HepG2 (cell line): Measurements from ENCODE around the gene TFAM. TPM values are rescaled to one million over a fixed set of nuclear protein-coding genes. Genes with fewer than 3 reads are reported as not detected.
A peak's percentile ranks its signal among the peaks of the same experiment; 100 is the strongest.

Experiments used
- ATAC-seq: fragments of 200-7000 bp; cut with Tn5 transposase; 3 replicates; pipeline ENCODE4 v1.9.1; 2020; ENCODE audit warnings: mild to moderate bottlenecking, moderate library complexity
- BruUV-seq: library from RNA; stranded (reverse); fragments of 400-500 nt; replicated peaks from 2 replicates; lab custom pipeline; 2021; lab: Mats Ljungman, UMichigan
- CTCF ChIA-PET: fragments of 300-600 bp; formaldehyde crosslinking; extraction: SDS; loops from one replicate; lab custom pipeline; 2021; ENCODE audit warnings: low total read pairs, inconsistent platforms, low intra/inter-chr PET ratio; lab: Yijun Ruan, JAX
- POLR2A ChIA-PET: fragments of 350-600 bp; sonication (Branson Sonifier 250); formaldehyde crosslinking; loops from one replicate; lab custom pipeline; 2020; ENCODE audit warnings: antibody characterized with exemption, inconsistent platforms; lab: Yijun Ruan, JAX
- DNase-seq: peaks from one replicate; pipeline ENCODE4 v3.0.0-alpha.2; 2015; ENCODE audit warnings: low spot score
- FAIRE-seq: peaks from 3 replicates; lab custom pipeline; 2011; peaks lifted over from hg19 to GRCh38; lab: Jason Lieb, UNC
- H2AFZ ChIP-seq: one replicate; pipeline ENCODE4 v1.6.1; 2011; ENCODE audit warnings: low read length, inconsistent platforms
- H3K27ac ChIP-seq: fragments of 300-600 bp; 3 replicates; pipeline ENCODE4 v1.8.0; 2011; ENCODE audit warnings: mixed run types, mild to moderate bottlenecking, mixed read lengths, low read length, inconsistent platforms; ENCODE audit not compliant: insufficient read depth; ENCODE audit errors: extremely low read length
- H3K27me3 ChIP-seq, 2 experiments: fragments of 200-600 bp in 1 of 2; 2 replicates in 1 of 2; 3 replicates in 1 of 2; pipeline versions ENCODE4 v1.6.0 to v1.8.0; 2011; ENCODE audit warnings: low read length in 2 of 2, mild to moderate bottlenecking in 2 of 2, moderate library complexity in 2 of 2, inconsistent platforms in 1 of 2; ENCODE audit not compliant: insufficient read depth in 2 of 2, control insufficient read depth in 1 of 2
- H3K36me3 ChIP-seq, 2 experiments: fragments of 200-600 bp in 1 of 2; replicated peaks in 1 of 2; 2 replicates in 1 of 2; 3 replicates in 1 of 2; pipeline versions ENCODE4 v1.5.1 to v1.8.0; 2011; ENCODE audit warnings: low read length in 2 of 2, inconsistent platforms in 1 of 2; ENCODE audit not compliant: insufficient read depth in 2 of 2, control insufficient read depth in 1 of 2
- H3K4me1 ChIP-seq: 2 replicates; pipeline ENCODE4 v1.5.1; 2012; ENCODE audit warnings: low read length, inconsistent platforms; ENCODE audit not compliant: insufficient read depth
- H3K4me2 ChIP-seq: 2 replicates; pipeline ENCODE4 v1.6.0; 2011; ENCODE audit warnings: low read depth, low read length, inconsistent platforms
- H3K4me3 ChIP-seq, 3 experiments: fragments of 200-600 bp in 1 of 3; sonication (generic), shearing (Covaris generic) in 1 of 3; replicated peaks in 1 of 3; 2 replicates each; pipeline ENCODE4 v1.5.1; 2011 to 2016; ENCODE audit warnings: low read length in 3 of 3, inconsistent platforms in 2 of 3, low read depth in 2 of 3, mild to moderate bottlenecking in 2 of 3, control low read depth in 1 of 3, mixed read lengths in 1 of 3; ENCODE audit not compliant: insufficient read depth in 1 of 3
- H3K79me2 ChIP-seq: one replicate; pipeline ENCODE4 v1.6.1; 2011; ENCODE audit warnings: low read length, inconsistent platforms; ENCODE audit not compliant: insufficient read depth
- H3K9ac ChIP-seq: 2 replicates; pipeline ENCODE4 v1.6.0; 2011; ENCODE audit warnings: mild to moderate bottlenecking, low read depth, low read length, inconsistent platforms; ENCODE audit not compliant: insufficient read depth
- H3K9me3 ChIP-seq: 2 replicates; pipeline ENCODE4 v1.5.1; 2012; ENCODE audit warnings: mild to moderate bottlenecking, low read length
- H4K20me1 ChIP-seq: 2 replicates; pipeline ENCODE4 v1.6.0; 2011; ENCODE audit warnings: inconsistent platforms, mild to moderate bottlenecking, low read length, moderate library complexity; ENCODE audit not compliant: insufficient read depth
- CSRNP1 ChIP-seq: sonication (generic); formaldehyde crosslinking; IDR thresholded peaks from 2 replicates; pipeline ENCODE4 v1.8.1; 2023; ENCODE audit warnings: mild to moderate bottlenecking, missing genetic modification reagents
- CTCF ChIP-seq: sonication (generic); formaldehyde crosslinking; IDR thresholded peaks from 2 replicates; pipeline ENCODE4 v1.5.0; 2020; ENCODE audit warnings: mild to moderate bottlenecking, missing genetic modification reagents, moderate library complexity
- ELF1 ChIP-seq: sonication (generic); formaldehyde crosslinking; IDR thresholded peaks from 2 replicates; pipeline ENCODE4 v1.4.0; 2020; ENCODE audit warnings: missing genetic modification reagents
- KDM2A ChIP-seq: sonication (generic); formaldehyde crosslinking; IDR thresholded peaks from 2 replicates; pipeline ENCODE4 v1.4.0; 2020; ENCODE audit warnings: low read depth, missing genetic modification reagents, borderline replicate concordance
- MEIS1 ChIP-seq: sonication (generic); formaldehyde crosslinking; IDR thresholded peaks from 2 replicates; pipeline ENCODE4 v1.9.0; 2021; ENCODE audit warnings: mild to moderate bottlenecking, missing genetic modification reagents, moderate library complexity, borderline replicate concordance
- RAD21 ChIP-seq: fragments of 450-650 bp; formaldehyde crosslinking; IDR thresholded peaks from 2 replicates; pipeline ENCODE4 v1.5.0; 2020; ENCODE audit warnings: mild to moderate bottlenecking
- RBM22 ChIP-seq: fragments of 200-400 bp; formaldehyde crosslinking; optimal IDR thresholded peaks from 2 replicates; pipeline ENCODE3; 2017; ENCODE audit warnings: mild to moderate bottlenecking, low read length, moderate library complexity
- SMC3 ChIP-seq: IDR thresholded peaks from 2 replicates; pipeline ENCODE4 v1.6.1; 2011; ENCODE audit warnings: low read length, improper control_type of control experiment
- SRSF1 ChIP-seq: fragments of 200-400 bp; formaldehyde crosslinking; optimal IDR thresholded peaks from 2 replicates; pipeline ENCODE3; 2017; ENCODE audit warnings: mild to moderate bottlenecking, low read depth, low read length, moderate library complexity
- STAG1 ChIP-seq: sonication (generic); formaldehyde crosslinking; IDR thresholded peaks from 2 replicates; pipeline ENCODE4 v1.4.0; 2020; ENCODE audit warnings: missing genetic modification reagents
- ZFY ChIP-seq: sonication (generic); formaldehyde crosslinking; IDR thresholded peaks from 2 replicates; pipeline ENCODE4 v1.4.0; 2020; ENCODE audit warnings: missing genetic modification reagents
- ZNF136 ChIP-seq: sonication (generic); formaldehyde crosslinking; IDR thresholded peaks from 2 replicates; pipeline ENCODE4 v1.8.1; 2022; ENCODE audit warnings: low read depth, mild to moderate bottlenecking, moderate library complexity, missing genetic modification reagents
- ZNF644 ChIP-seq: IDR thresholded peaks from 2 replicates; pipeline ENCODE4 v1.6.1; 2016; ENCODE audit warnings: low read depth
- ZNF687 ChIP-seq: sonication (generic); formaldehyde crosslinking; IDR thresholded peaks from 2 replicates; pipeline ENCODE4 v1.5.1; 2020; ENCODE audit warnings: mild to moderate bottlenecking, missing genetic modification reagents, moderate library complexity
- ZNF777 ChIP-seq: sonication (generic); formaldehyde crosslinking; IDR thresholded peaks from 2 replicates; pipeline ENCODE4 v1.4.0; 2020; ENCODE audit warnings: missing genetic modification reagents
- WGBS: methylation state at CpG from one replicate; pipeline ENCODE4 v1.1.6; 2017; ENCODE audit warnings: low lambda C conversion rate; 5-methylcytosine and 5-hydroxymethylcytosine counted together
- in situ Hi-C: cut with HindIII; loops from 2 replicates; pipeline ENCODE4 v1.10.0; 2017; ENCODE audit warnings: low pct_unique_long_range_greater_than_20kb; ENCODE audit not compliant: extremely low pct_ligation_motif_present
- intact Hi-C: fragments of 100-400 bp; cut with micrococcal nuclease; formaldehyde crosslinking; loops from one replicate; pipeline ENCODE4 v1.10.0; 2022; ENCODE audit not compliant: unreplicated experiment
- polyA plus RNA-seq, 8 experiments: library from polyadenylated mRNA; depleted of rRNA in 3 of 8; stranded (reverse) in 7 of 8; unstranded in 1 of 8; fragments of >200 nt; fragmentation: Illumina TruSeq in 4 of 8; extraction: Trizol in 4 of 8; gene quantifications; 2 replicates each; pipeline versions ENCODE4 v1.2.1 to v1.2.3, GENCODE V29; 2011 to 2016; ENCODE audit warnings: low read depth in 4 of 8, missing spikeins in 1 of 8, mixed read lengths in 1 of 8; ENCODE audit not compliant: insufficient read depth in 1 of 8
- total RNA-seq, 5 experiments: library from RNA; depleted of rRNA; stranded (reverse); fragments of >200 nt; fragmentation: Illumina TruSeq; extraction: Trizol; gene quantifications; 2 replicates each; pipeline ENCODE4 v1.2.3, GENCODE V29; 2016; ENCODE audit warnings: low read depth in 1 of 5

TFAM gene
- total and polyA plus RNA-seq, 2 of the 13 experiments (the other 11 are each of a cell fraction or from before 2014, with no cell fraction given): 18.4 to 125 TPM

GRCh38 chr10:58412502-58412961 is 27.3 kb downstream of the TFAM start (continued):
- TF ChIP-seq ZNF687 (CRISPR knock-in tag) (no peak), ZNF777 (CRISPR knock-in tag) (no peak), ELF1 (CRISPR knock-in tag) (no peak)

- ChIA-PET CTCF (interaction anchor here (0.6 to 1.8 kb wide), 3 partner anchors 98 to 227 kb away, joined by 3 to 13 read pairs (median 4); partner anchors contain the start of gene BICC1), POLR2A (interaction anchor here (1.1 kb wide), 1 partner anchor 114 kb away, joined by 3 read pairs; no protein-coding TSS in a partner anchor)
- H3K4me3 ChIP-seq: no peak overlapping the region
- no peak for FAIRE-seq
- TF ChIP-seq SRSF1 (no peak), CSRNP1 (CRISPR knock-in tag) (no peak), SMC3 (peak; percentile 53; the same call in 1 of the 2 replicates), ZFY (CRISPR knock-in tag) (no peak), ZNF136 (CRISPR knock-in tag) (no peak), STAG1 (CRISPR knock-in tag) (peak; percentile 75), ZNF644 (CRISPR knock-in tag) (no peak), MEIS1 (CRISPR knock-in tag) (no peak), CTCF (CRISPR knock-in tag) (peak; percentile 65), RAD21 (0 out of 2 replicates have a peak, but pooled peaks have one; percentile 23), KDM2A (CRISPR knock-in tag) (no peak), RBM22 (no peak)
- peak; percentile 72 for ATAC-seq
- H3K4me2 ChIP-seq: peak overlapping the region; percentile 40
- no peaks in the 10 kb centered on the region for H3K27me3 ChIP-seq
- no peaks in the 10 kb centered on the region for H4K20me1 ChIP-seq
- intact Hi-C loops (loop anchor here (1.0 to 5.0 kb wide), 4 partner anchors 70 to 226 kb away; partner anchors contain the start of gene BICC1), in situ Hi-C loops (loop anchor here (10.0 kb wide), 2 partner anchors 100 to 230 kb away; partner anchors contain the start of gene BICC1)
- no TSS peak for BruUV-seq
- 36% methylated on average over 5 of the region's 5 CpGs for WGBS
- H3K79me2 ChIP-seq: no peaks in the 10 kb centered on the region
- no peaks in the 10 kb centered on the region for H3K9me3 ChIP-seq
- H2AFZ ChIP-seq: no peak overlapping the region
- H3K27ac ChIP-seq: no peak overlapping the region
- no peaks in the 10 kb centered on the region for H3K36me3 ChIP-seq
- H3K9ac ChIP-seq: no peak overlapping the region
- peaks cover 9% of the 10 kb centered on the region for H3K4me1 ChIP-seq
- peak; percentile 68 for DNase-seq
These were observed 29.2 kb downstream of the TFAM start for GRCh38 chr10:58414270-58415041.
